HEK293T (cell line): Measurements from ENCODE around the gene KCNK15.

Experiments used
- ELF4 ChIP-seq: fragments of 450-650 bp; IDR thresholded peaks from 2 replicates; pipeline ENCODE4 v1.6.1; 2017; ENCODE audit warnings: antibody characterized with exemption
- FOXM1 ChIP-seq: fragments of 450-650 bp; IDR thresholded peaks from 2 replicates; pipeline ENCODE4 v1.6.1; 2017; ENCODE audit warnings: mild to moderate bottlenecking, borderline replicate concordance
- SP1 ChIP-seq: fragments of 450-650 bp; IDR thresholded peaks from 2 replicates; pipeline ENCODE4 v1.6.1; 2017
- SUZ12 ChIP-seq: fragments of 450-650 bp; IDR thresholded peaks from 2 replicates; pipeline ENCODE4 v1.6.1; 2016; ENCODE audit warnings: mild to moderate bottlenecking
- TARDBP ChIP-seq: fragments of 450-650 bp; IDR thresholded peaks from 2 replicates; pipeline ENCODE4 v1.6.1; 2016

DNA sequence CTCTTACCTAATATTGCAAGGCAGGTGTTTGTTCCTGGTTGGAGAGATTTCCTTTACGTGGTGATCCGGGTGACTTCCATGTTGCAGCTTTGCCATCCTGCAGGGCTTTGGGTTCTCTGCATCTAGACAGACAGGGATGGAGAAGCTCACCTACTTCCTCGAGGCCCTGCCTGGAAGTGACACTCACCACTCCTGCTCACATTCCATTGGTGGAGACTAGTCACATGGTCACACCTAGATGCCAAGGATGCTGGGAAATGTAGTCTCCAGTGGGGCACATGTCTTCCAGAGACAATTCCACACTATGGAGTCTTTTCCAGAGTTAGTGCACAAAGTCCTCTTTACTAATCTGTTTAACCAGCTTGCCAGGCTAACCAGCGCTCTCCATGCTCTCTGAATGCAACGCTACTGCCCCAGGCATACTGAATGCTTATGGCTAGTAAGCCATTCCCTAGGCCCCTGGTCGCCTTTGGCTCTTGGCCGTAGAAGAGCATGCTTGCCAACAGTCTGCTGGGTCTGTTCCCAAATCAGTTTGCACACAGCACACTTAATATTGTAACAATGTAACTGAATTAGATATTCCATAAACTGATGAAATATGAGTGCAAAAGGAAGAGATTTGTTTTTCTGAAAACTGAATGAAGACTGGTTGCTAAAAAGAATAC lies 6.7 kb upstream of the KCNK15 start:
- TF ChIP-seq SP1, result no peak
- no peak for TF ChIP-seq SUZ12
- no peak for TF ChIP-seq ELF4
- TF ChIP-seq TARDBP, result no peak
- TF ChIP-seq FOXM1, result no peak
